ENCODE results near the gene COL4A2.

DNA sequence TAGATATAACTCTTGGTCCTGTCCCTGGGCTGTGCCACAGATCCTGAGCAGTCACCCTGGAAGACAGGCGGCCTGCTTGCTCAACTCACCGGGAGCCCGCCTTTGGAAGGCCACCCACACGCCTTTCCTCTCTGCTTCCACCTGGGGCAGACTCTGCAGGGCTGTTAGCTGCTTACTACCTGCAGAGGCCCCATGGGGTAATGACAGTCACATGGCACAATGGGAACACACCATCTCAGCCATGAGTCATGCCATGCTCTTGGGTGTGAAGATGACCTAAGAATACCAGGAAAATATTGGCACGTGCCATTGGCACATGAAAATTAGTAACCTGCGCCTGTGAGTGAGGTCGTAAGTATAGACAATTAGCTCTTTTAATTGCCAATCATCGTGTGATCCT lies 108.6 kb downstream of the COL4A2 start:
- TF ChIP-seq SP1 (IDR thresholded peaks at IDR 0.05) (no peak), ELF4 (IDR thresholded peaks at IDR 0.05) (no peak), FOXK2 (IDR thresholded peaks at IDR 0.05) (no peak), FOXM1 (IDR thresholded peaks at IDR 0.05; ENCODE audit: borderline replicate concordance) (no peak), NFRKB (IDR thresholded peaks at IDR 0.05) (no peak), SUZ12 (IDR thresholded peaks at IDR 0.05) (no peak), FOXA1 (IDR thresholded peaks at IDR 0.05) (no peak)
- TF ChIP-seq, protein P1, sequence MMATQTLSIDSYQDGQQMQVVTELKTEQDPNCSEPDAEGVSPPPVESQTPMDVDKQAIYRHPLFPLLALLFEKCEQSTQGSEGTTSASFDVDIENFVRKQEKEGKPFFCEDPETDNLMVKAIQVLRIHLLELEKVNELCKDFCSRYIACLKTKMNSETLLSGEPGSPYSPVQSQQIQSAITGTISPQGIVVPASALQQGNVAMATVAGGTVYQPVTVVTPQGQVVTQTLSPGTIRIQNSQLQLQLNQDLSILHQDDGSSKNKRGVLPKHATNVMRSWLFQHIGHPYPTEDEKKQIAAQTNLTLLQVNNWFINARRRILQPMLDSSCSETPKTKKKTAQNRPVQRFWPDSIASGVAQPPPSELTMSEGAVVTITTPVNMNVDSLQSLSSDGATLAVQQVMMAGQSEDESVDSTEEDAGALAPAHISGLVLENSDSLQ (IDR thresholded peaks at IDR 0.05) = no peak
